Measurements from ENCODE around the gene COA8. TPM values are rescaled to one million over a fixed set of nuclear protein-coding genes. Genes with fewer than 3 reads are reported as not detected.

The COA8 gene
- polyA plus RNA-seq, 4 donors: 39.1 to 48.1 (median 44.2) TPM

Other genes starting within 250 kb of the COA8 start
- gene EIF5, start 228.7 kb upstream of the COA8 start, polyA plus RNA-seq (ENCODE audit: insufficient read length in 4 of 4): 100 to 1,000 TPM; 228 to 261 (median 241) TPM
- gene MARK3, start 177.5 kb upstream of the COA8 start, polyA plus RNA-seq (ENCODE audit: insufficient read length in 4 of 4): 100 to 1,000 TPM in 2 of 4 donors, 10 to 100 TPM in 2; 82.0 to 123 (median 101) TPM
- 100 to 1,000 TPM; 124 to 203 (median 154) TPM for gene CKB, start 40.1 kb upstream of the COA8 start, polyA plus RNA-seq (ENCODE audit: insufficient read length in 4 of 4)
- 1 to 10 TPM; 6.0 to 9.8 (median 8.8) TPM for gene TRMT61A, start 33.8 kb upstream of the COA8 start, polyA plus RNA-seq (ENCODE audit: insufficient read length in 4 of 4)
- 10 to 100 TPM; 26.6 to 31.4 (median 30.6) TPM for gene BAG5, start 303 bp upstream of the COA8 start, polyA plus RNA-seq (ENCODE audit: insufficient read length in 4 of 4)
- 100 to 1,000 TPM in 2 of 4 donors, 10 to 100 TPM in 2; 90.1 to 162 (median 126) TPM for gene KLC1, start 66.3 kb downstream of the COA8 start, polyA plus RNA-seq (ENCODE audit: insufficient read length in 4 of 4)
- 10 to 100 TPM; 12.2 to 25.0 (median 17.6) TPM for gene XRCC3, start 152.5 kb downstream of the COA8 start, polyA plus RNA-seq (ENCODE audit: insufficient read length in 4 of 4)
- gene ZFYVE21, start 152.8 kb downstream of the COA8 start, polyA plus RNA-seq (ENCODE audit: insufficient read length in 4 of 4): 10 to 100 TPM; 49.0 to 59.6 (median 59.0) TPM